Activated CD4-positive, alpha-beta T cell treated with anti-CD3 and anti-CD28 coated beads for 1 hour (primary cell): ENCODE data around the gene ARHGAP42.

Experiments used
- DNase-seq: peaks from one replicate; pipeline ENCODE4 v3.0.0-alpha.2; 2020

The ARHGAP42 gene

GRCh38 chr11:100930185-100930778 lies 243.2 kb downstream of the ARHGAP42 start:
- no peak for DNase-seq

GRCh38 chr11:100932474-100933100 lies 245.5 kb downstream of the ARHGAP42 start:
- DNase-seq: no peak

DNA sequence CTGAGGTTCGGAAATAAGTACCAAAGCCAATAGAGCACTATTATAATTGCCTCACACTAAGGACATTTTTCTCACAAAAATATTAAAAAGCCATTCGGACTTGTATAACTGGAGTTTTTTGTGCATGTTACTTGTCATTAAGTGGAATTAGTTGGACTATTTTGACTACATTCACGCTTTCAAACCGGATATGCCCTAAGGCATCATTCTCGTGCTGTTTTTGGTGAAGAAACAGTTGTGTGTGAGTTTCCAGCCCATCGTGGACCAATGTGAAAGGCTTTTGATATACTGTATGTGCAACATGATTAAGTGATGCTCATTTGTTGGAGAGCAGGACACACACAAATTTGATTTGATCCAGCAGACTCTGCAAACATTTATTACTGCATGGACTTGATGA lies 249.7 kb downstream of the ARHGAP42 start:
- no peak for DNase-seq

GRCh38 chr11:100939571-100939970 lies 252.5 kb downstream of the ARHGAP42 start:
- no peak for DNase-seq

GRCh38 chr11:100940111-100940510 lies 253.0 kb downstream of the ARHGAP42 start:
- no peak for DNase-seq

- DNase-seq: no peak
Observed at GRCh38 chr11:100941033-100941432, 253.9 kb downstream of the ARHGAP42 start.

GRCh38 chr11:100942016-100942415 lies 254.9 kb downstream of the ARHGAP42 start:
- no peak for DNase-seq

GRCh38 chr11:100948936-100949335 lies 261.8 kb downstream of the ARHGAP42 start:
- no peak for DNase-seq

- DNase-seq: no peak
Observed at GRCh38 chr11:100949443-100949842, 262.4 kb downstream of the ARHGAP42 start.

GRCh38 chr11:100955318-100955717 lies 268.2 kb downstream of the ARHGAP42 start:
- no peak for DNase-seq

- DNase-seq: no peak
Observed at GRCh38 chr11:100956351-100956750, 269.3 kb downstream of the ARHGAP42 start.

DNA sequence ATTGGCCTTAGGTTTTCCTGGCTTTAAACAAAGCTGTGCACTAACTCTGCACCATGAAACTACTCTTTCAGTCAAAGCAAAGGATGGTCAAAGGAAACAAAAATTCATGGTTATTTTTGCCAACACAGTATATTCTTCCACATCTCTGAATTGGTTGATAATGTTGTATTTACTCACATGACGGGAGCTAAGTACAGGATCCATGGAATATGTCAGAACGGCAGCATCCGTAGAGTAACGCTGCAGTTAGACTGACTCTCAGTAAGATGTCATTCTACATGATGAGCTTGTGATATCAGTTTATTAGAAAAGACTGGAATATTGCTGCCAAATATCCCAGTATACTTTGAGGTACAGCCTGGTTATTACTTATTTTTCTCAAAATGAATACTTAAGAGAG lies 270.4 kb downstream of the ARHGAP42 start:
- no peak for DNase-seq

DNA sequence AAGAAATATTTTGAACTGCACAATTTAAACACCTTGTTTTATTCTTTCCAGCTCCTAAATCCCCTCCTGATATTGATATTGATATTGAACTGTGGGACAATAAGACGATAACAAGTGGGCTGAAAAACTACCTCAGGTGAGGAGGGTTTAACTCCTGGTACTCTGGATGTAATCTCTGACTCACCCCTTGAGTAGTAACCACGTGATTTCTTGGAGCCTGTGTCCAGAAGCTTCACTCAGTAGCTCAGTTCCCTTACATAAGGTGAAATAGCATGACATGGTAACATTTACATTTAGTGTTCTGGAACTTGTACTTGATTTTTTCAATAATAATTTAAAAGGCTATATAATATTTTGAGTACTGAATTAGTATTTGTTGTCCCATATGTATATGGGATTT lies 274.5 kb downstream of the ARHGAP42 start:
- no peak for DNase-seq

DNA sequence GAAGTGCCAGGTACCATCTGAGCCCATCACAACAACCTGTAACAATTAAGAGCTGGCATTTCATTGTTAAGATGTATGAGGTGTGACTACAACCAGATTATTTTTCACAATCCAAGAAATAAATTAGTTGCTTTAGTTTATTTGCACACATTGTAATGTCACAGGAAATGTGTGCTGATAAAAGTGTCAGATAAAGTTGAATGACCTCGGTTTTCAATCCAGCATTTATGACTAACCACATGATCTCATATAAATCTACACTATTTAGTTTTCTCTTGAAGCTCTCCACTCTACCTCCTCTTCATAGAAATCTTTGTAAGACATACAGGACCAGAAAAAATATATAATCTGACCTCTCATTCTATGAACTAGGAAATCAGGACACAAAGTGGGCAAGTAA lies 276.3 kb downstream of the ARHGAP42 start:
- DNase-seq: no peak

- no peak for DNase-seq
Observed at GRCh38 chr11:100964435-100964834, 277.3 kb downstream of the ARHGAP42 start.

GRCh38 chr11:100965346-100965745 lies 278.3 kb downstream of the ARHGAP42 start:
- DNase-seq: no peak

- no peak for DNase-seq
Observed at GRCh38 chr11:100966366-100966765, 279.3 kb downstream of the ARHGAP42 start.

GRCh38 chr11:100969008-100969407 lies 281.9 kb downstream of the ARHGAP42 start:
- DNase-seq: no peak

DNA sequence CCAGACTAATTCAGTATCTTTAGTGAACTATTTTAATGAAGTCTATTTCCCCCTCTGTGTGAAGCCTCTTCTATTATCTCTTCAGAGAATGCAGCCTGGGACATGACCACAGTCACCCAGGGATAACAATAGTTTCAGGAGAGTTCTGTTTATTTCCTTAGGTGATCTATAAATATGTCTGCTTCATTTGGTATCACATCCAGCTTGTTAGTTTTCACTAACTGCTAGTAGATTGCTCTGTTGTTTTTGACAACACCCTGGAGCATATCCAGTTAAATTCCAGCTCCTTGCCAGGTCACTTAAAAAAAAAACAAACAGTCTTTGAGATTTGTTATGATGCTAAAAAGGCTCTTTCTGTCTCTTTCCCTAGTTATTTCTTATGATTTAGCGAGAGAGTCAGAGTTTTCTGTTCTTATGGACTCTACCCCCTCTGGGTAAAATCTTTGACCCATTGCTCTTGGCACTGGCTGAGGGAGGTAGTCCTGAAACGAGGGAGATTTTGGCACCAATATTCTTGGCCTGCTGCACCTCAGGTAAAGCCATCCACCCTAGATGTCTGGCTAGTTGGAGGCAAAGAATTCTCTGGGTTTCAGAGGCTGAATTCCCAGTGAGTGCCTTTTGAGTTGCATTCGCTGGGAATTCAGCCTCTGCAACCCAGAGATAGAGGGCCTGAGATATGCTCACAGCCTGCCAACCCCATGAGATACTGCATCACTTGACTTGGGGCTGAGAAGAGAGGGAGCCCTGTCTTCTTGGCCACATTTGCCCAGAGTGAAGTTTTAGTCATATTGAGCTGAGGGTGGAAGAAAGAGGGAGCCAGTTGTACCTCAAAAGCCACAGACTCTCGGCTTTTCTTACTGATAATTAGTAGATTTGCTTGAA lies 283.4 kb downstream of the ARHGAP42 start:
- DNase-seq: no peak

- DNase-seq: no peak
Observed at GRCh38 chr11:100972046-100972445, 285.0 kb downstream of the ARHGAP42 start.

DNA sequence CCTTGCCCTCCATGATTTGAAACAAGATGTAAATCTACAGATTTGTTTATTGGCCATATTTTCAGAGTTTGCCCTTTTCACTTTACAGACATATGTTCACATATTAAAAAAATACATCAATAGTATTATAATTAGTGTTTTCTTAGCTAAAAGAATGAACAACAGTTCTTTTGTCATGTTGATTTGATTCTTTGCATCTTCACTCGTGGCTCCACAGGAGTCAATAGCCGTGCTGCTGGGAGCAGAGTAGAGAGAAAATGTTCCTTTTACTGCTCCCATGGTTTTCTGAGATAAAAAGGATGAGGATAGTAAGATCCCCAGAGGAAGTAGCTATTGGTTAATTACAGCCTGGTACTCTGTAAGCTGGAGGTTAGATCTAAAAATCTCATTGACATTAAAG lies 291.4 kb downstream of the ARHGAP42 start:
- DNase-seq: no peak

- DNase-seq: no peak
Observed at GRCh38 chr11:100978939-100979338, 291.9 kb downstream of the ARHGAP42 start.

DNA sequence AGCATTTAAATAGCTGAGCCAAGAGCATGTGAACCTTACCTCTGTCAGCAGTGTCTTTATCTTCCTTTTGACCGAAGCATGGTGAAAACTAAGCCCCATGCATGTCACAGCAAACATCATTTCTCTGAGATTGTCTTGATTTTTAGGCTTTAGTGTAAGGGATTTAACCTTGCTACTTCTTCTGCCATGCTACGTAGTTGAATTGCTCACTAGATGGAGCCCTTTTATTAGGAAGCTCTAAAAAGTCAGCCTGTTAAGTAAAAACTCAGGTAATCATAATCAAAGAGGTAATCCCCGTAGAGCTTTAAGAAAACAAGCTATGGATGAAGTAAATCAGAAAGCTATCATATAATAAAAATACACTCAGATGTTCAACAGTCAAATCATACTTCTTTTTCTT lies 293.1 kb downstream of the ARHGAP42 start:
- DNase-seq: no peak

DNA sequence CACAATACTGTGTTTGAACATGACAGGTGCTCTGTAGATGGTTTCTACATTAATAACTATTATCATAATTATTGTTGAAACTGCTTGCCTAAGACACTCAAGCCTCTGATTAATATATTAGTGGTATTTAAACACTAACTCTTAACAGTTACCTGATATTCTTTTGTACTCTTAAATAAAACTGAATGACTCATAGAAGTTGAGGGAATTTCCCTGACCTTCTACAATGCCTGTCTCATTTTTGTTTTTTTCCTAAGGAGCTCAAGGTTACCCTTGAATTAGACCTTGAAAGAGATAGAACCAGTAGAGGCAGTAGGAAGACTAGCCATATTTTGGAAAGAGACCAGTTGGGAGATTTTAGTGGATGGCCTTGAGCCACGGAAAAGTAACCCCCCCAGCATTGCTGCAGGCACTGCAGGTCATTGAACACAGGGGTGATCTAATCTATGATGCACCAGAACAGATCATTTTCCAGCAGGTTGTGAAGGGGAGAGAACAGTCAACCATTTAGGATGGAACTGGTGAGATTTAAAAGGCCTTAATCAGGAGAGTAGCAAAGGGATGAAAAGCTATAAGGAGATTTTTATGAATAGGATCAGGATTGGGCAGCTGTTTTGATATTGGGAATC lies 294.2 kb downstream of the ARHGAP42 start:
- no peak for DNase-seq
